ENCODE results near the gene ABLIM1.

DNA sequence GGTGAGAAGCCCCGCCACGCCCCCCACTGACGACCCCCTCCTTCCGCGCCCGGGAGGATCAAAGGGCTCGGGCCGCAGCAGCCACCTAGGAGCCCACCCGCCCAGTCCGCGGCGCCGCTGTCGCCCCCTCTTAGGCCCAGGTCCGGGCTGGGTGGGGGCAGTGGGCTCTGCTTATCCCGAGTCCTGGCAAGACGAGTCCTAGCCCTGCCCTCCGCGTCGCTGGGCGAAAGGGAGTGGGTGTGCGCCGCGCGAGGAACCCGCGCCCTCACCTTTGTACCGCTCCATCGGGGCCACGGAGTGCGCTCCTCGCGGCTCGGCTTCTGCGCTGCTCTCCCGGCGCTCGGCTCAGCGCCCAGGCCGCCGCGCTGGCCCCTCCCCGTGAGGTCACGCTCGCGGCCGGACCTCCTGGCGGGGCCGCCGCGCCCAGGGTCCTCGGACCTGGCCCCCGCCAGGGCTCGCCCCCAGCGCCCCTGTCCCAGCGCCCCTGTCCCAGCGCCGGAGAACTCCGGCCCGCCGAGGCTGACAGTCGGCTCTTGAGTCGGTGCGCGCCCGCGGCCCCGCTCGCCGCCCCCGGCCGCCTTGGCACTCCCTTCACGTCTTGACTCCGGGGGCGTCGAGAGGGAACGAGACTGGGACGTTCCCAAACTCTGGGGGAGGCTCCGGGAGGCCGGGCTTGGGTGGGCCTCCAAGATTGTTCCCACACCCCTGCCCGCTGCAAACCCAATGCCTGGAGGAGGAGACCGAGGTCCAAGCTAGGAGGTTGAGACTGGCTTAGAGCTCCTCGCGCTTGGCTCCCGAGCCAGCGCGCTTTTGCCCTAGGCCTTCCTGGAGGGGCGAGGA lies 253.7 kb downstream of the ABLIM1 start, which contains the start of gene AFAP1L2:
- peak; percentile 68 to 79 for TF ChIP-seq POLR2A (IDR thresholded peaks at IDR 0.05)
- TF ChIP-seq, protein P1, sequence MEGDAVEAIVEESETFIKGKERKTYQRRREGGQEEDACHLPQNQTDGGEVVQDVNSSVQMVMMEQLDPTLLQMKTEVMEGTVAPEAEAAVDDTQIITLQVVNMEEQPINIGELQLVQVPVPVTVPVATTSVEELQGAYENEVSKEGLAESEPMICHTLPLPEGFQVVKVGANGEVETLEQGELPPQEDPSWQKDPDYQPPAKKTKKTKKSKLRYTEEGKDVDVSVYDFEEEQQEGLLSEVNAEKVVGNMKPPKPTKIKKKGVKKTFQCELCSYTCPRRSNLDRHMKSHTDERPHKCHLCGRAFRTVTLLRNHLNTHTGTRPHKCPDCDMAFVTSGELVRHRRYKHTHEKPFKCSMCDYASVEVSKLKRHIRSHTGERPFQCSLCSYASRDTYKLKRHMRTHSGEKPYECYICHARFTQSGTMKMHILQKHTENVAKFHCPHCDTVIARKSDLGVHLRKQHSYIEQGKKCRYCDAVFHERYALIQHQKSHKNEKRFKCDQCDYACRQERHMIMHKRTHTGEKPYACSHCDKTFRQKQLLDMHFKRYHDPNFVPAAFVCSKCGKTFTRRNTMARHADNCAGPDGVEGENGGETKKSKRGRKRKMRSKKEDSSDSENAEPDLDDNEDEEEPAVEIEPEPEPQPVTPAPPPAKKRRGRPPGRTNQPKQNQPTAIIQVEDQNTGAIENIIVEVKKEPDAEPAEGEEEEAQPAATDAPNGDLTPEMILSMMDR (IDR thresholded peaks at IDR 0.05): no peak
